Stimulated activated CD8-positive, alpha-beta memory T cell treated with anti-CD3 and anti-CD28 coated beads, Interleukin-4, amount 100 ng/mL, for 24 hours (primary cell): ENCODE data around the gene PNRC2.
"Not testable (repeated sequence)": the region's sequence is repeated elsewhere in the genome, so short reads cannot be mapped to it uniquely, and the experiment has no call there.

Experiments used
- DNase-seq: peaks from one replicate; pipeline ENCODE4 v3.0.0-alpha.2; 2020; ENCODE audit warnings: low read depth

The PNRC2 gene

GRCh38 chr1:23992011-23992410 lies 32.4 kb downstream of the PNRC2 start:
- not testable (repeated sequence) for DNase-seq

GRCh38 chr1:23995431-23995837 lies 35.8 kb downstream of the PNRC2 start:
- DNase-seq: no peak

- DNase-seq: no peak
These were observed 37.1 kb downstream of the PNRC2 start for GRCh38 chr1:23996700-23997229.

GRCh38 chr1:23997812-23998211 lies 38.2 kb downstream of the PNRC2 start:
- no peak for DNase-seq

GRCh38 chr1:23999156-23999671 lies 39.6 kb downstream of the PNRC2 start:
- no peak for DNase-seq

GRCh38 chr1:24002695-24003094 lies 43.1 kb downstream of the PNRC2 start:
- no peak for DNase-seq

GRCh38 chr1:24003331-24003972 lies 43.8 kb downstream of the PNRC2 start:
- no peak for DNase-seq

- DNase-seq: no peak
These were observed 44.5 kb downstream of the PNRC2 start for GRCh38 chr1:24004132-24004531.

- no peak for DNase-seq
These were observed 45.5 kb downstream of the PNRC2 start for GRCh38 chr1:24005163-24005562.

- DNase-seq: no peak
These were observed 47.5 kb downstream of the PNRC2 start for GRCh38 chr1:24007079-24007478.

GRCh38 chr1:24008574-24009184 lies 49.1 kb downstream of the PNRC2 start:
- not testable (repeated sequence) for DNase-seq

- no peak for DNase-seq
These were observed 49.8 kb downstream of the PNRC2 start for GRCh38 chr1:24009406-24009805.

GRCh38 chr1:24010650-24011049 lies 51.0 kb downstream of the PNRC2 start:
- no peak for DNase-seq

- DNase-seq: not testable (repeated sequence)
These were observed 53.2 kb downstream of the PNRC2 start for GRCh38 chr1:24012878-24013277.
